ENCODE data around the gene LPXN.

The LPXN gene

DNA sequence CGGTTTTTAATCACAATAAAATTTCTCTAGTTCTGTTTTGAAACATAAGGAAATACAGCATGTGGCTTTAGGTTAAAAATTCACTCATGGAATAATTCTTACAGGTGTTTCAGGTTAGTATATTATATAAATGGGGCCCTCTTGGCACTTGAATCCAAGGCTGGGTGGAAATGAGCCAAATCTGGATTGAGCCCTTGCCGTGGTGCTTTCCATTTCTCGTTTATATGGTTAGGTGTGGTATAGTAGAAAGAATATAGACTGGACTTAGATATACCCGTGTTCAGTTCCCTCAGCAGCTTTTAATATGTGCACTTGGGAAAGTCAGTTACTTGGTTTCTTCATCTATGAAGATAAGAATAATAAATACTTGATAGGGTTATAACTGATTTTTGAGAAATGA, 19.2 kb upstream of the LPXN start:
- H3K27ac ChIP-seq = no peak overlapping the region
- TF ChIP-seq, protein P1, sequence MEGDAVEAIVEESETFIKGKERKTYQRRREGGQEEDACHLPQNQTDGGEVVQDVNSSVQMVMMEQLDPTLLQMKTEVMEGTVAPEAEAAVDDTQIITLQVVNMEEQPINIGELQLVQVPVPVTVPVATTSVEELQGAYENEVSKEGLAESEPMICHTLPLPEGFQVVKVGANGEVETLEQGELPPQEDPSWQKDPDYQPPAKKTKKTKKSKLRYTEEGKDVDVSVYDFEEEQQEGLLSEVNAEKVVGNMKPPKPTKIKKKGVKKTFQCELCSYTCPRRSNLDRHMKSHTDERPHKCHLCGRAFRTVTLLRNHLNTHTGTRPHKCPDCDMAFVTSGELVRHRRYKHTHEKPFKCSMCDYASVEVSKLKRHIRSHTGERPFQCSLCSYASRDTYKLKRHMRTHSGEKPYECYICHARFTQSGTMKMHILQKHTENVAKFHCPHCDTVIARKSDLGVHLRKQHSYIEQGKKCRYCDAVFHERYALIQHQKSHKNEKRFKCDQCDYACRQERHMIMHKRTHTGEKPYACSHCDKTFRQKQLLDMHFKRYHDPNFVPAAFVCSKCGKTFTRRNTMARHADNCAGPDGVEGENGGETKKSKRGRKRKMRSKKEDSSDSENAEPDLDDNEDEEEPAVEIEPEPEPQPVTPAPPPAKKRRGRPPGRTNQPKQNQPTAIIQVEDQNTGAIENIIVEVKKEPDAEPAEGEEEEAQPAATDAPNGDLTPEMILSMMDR (conservative IDR thresholded peaks at IDR 0.05) = no peak

DNA sequence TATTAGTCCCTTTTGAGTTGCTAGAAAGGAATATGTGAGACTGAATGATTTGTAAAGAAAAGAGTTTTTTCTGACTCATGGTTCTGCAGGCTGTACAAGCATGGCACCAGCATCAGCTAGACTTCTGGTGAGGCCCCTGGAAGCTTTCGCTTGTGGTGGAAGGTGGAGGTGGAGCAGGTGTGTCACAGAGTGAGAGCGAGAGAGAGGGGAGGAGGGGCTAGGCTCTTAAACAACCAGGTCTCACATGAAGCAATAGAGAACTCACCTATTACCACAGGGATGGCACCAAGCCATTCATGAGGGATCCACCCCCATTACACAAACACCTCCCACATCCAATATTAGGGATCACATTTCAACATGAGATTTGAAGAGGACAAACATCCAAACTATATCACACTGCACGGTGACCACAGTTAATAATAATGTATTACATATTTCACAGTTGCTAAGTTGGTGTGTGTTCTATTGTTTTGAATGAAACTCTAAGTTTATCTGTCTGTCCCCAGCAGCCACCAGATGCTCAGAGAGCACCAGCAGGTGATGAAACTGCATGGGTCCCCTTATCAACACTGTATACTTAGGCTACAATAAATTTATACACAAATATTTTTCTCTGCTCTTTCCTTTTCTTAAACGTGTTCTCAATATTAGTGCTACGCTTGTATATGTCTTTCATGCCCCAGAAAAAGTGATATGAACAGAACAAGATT, 17.3 kb upstream of the LPXN start:
- no peak overlapping the region for H3K27ac ChIP-seq
- TF ChIP-seq, protein P1 (conservative IDR thresholded peaks at IDR 0.05) = no peak

DNA sequence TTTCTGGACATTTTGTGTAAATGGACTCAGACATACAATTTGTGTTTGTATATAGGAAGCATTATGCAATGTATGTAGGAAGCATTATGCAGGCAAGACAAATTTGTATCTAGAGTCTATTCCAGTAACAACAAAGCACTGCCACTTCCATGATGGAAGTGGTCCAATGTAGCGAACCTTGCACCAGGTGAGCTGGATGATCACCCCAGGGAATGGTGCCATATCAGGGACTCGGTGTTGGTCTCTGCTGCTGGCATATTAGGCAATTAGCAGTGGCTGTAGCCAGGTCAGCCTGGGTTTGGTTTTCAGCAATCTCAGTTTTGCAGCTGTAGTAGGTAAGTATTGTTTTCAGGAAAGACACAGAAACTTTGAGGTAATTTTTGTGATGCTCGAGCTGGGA, 16.0 kb upstream of the LPXN start:
- TF ChIP-seq, protein P1 (conservative IDR thresholded peaks at IDR 0.05) = no peak
- H3K27ac ChIP-seq = no peak overlapping the region

DNA sequence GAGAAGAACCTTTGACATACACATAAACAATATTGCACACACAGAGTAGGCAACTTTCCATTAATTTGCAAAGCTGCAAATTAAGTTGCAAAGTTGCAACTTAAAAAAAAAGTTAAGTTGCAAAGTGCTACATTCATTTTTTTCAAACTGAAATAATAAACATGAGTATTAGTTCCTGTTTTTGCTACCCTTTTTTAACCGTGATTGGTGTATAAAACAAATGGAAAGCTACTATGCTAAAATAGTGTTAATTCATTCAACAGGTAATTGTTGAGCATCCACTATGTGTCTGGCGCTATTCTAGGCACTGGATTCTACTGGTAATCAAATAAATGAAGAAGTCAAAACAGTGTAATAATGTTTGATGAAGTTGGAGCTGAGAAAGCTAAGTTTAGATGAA, 11.3 kb upstream of the LPXN start:
- TF ChIP-seq, protein P1 (conservative IDR thresholded peaks at IDR 0.05) = no peak
- H3K27ac ChIP-seq = no peak overlapping the region

DNA sequence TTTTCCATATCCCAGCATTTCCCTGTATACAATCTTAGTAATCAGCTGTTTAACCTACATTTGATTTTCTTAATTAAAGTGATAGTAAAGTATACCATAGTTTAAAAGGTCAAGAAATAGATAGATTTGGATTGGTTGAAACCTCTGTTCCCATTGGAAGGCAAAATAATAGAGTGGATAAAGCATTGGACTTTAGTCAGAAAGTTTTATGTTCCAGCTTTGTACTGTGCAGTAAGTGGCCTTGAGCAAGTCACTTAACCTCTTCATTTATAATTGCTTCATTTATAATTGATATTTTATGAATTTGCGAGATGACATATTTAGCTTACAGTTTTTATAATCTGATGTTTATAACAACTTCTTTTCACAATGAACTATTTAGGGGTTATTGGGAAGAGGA, 6.8 kb upstream of the LPXN start:
- H3K27ac ChIP-seq = no peak overlapping the region
- TF ChIP-seq, protein P1 (conservative IDR thresholded peaks at IDR 0.05) = no peak

DNA sequence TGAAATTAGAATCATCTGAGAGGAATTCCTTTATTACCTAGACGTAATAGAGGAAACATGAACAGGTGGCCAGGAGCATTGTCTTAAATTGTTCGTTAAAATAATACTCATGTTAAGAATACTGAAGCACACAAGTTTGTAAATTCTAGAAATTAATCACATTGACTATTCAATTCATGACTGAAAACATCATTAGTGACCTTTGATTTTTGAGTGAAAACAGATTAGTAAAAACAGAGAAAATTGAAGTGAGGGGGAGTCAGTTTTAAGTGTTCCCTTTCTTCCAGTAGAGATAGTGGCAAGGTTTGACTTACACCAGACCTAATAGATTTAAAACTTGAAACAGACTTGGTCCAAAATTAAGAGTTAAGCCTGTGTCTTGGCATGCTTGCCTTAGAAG, 4.7 kb upstream of the LPXN start:
- TF ChIP-seq, protein P1 (conservative IDR thresholded peaks at IDR 0.05) = no peak
- H3K27ac ChIP-seq = peak overlapping the region; percentile 99

DNA sequence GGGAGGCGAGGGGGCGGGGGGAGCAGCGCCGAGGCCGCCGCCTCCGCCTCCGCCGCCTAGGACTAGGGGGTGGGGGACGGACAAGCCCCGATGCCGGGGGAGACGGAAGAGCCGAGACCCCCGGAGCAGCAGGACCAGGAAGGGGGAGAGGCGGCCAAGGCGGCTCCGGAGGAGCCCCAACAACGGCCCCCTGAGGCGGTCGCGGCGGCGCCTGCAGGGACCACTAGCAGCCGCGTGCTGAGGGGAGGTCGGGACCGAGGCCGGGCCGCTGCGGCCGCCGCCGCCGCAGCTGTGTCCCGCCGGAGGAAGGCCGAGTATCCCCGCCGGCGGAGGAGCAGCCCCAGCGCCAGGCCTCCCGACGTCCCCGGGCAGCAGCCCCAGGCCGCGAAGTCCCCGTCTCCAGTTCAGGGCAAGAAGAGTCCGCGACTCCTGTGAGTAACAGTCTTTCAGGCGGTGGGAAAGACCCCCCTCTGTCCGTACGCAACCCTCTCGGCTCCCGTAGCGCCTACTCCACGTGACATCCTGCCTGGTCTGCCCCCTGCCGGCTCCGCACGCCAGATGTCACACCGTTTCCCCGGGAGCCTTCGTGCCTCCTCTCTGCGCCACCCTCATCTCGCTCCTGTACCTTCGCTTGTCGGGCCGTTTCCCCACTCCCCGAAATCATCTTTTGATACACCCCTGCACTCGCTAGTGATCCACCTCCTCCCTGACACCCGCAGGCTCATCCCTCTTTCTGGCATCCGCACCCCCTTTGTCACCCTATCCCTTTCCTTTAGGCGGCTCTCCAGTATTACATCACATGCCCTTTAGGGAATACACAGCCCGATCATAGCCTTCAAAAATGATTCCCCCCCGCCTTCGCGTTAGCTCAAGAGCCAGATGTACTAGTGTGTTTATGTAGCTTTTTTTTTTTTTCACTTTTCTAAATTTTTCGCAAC, 3.8 kb upstream of the LPXN start:
- TF ChIP-seq, protein P1 (conservative IDR thresholded peaks at IDR 0.05) = peak; percentile 78
- H3K27ac ChIP-seq = peak overlapping the region; percentile 99

Data from VCaP (cell line).